Measurements from ENCODE around the gene TNFRSF4. TPM values are rescaled to one million over a fixed set of nuclear protein-coding genes. Genes with fewer than 3 reads are reported as not detected.

Gene TNFRSF4
- total and polyA plus RNA-seq, 2 of the 13 experiments (the other 11 are each of a cell fraction or from before 2014, with no cell fraction given), result not detected

DNA sequence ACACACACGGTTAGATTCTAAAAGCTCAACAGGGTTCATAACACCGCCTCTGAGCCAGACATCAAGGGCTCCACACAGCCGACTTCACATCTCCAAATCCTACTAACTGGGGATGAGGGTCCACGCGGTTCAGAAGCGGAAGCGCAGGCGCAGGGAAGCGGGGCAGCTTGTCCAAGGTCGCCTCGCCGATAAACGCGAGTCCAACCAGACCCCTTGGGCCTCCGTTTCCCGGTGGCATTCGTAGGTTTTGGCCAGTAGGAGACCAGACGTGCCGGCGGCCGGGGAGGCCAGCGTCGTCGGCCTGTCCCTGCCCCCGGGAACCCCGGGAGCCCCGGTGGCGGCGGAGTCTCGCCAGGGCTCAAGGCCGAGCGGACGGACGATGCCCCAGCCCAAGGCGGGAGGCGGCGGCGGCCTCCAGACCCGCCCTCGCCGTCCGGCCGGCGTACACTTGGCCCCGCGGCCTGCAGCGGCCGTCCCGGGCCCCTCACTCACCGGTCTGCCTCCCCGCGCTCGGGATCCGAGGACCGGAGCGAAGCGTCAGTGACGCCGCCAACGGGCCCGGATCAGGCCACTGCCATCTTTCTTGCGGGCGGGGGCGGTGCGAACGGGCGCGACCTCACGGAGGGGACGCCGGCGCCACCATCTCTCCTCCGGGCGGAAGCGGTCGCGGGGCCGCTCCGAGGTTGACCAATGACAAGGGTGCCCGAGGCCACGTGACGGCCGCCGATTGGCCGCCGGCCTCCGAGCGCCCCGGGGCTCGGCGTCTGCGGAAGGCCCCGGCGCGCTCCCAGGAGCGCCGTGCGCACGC lies 17.7 kb upstream of the TNFRSF4 start, which contains the start of gene SDF4:
Gene SDF4, minus strand, starts transcription at position 602 of the 808 bp plus-strand sequence. CDS start 3,229 bp downstream, outside the sequence.
- FAIRE-seq (peak; percentile 36), DNase-seq (ENCODE audit: low spot score) (peak; percentile 88), ATAC-seq (peak; percentile 84)
- CTCF ChIA-PET (ENCODE audit: low intra/inter-chr PET ratio, low total read pairs), result interaction anchor here (0.8 to 2.1 kb wide), 3 partner anchors 108 to 110 kb away, joined by 3 to 5 read pairs (median 3); no protein-coding TSS in a partner anchor
- in situ Hi-C loops (cut with HindIII; ENCODE audit: extremely low pct_ligation_motif_present, low pct_unique_long_range_greater_than_20kb) (no loop called here), intact Hi-C loops (cut with micrococcal nuclease; ENCODE audit: unreplicated experiment) (loop anchor here (5.0 to 10.0 kb wide), 3 partner anchors 57 to 227 kb away; partner anchors contain the start of genes HES4 and TTLL10)
- BruUV-seq (replicated peaks), result no TSS peak
- Histone ChIP-seq H3K27ac (ENCODE audit: extremely low read length, insufficient read depth, low read length) (peak within 1 kb of the TSS; percentile 88), H3K4me1 (ENCODE audit: insufficient read depth, low read length) (peaks cover 58% of the 10 kb centered on the region), H3K27me3 (ENCODE audit: control insufficient read depth in 1 of 2, insufficient read depth in 2 of 2, low read length in 2 of 2) (no peaks in the 10 kb centered on the region; a peak in 2 of 5 replicates), H3K9me3 (ENCODE audit: low read length) (no peaks in the 10 kb centered on the region), H3K4me2 (ENCODE audit: low read depth, low read length) (peak within 1 kb of the TSS; percentile 85), H3K36me3 (replicated peaks in 1 of 2; ENCODE audit: control insufficient read depth in 1 of 2, insufficient read depth in 2 of 2, low read length in 2 of 2) (peaks cover 12 to 20% of the 10 kb centered on the region in 2 experiments; a peak in 4 of 5 replicates), H3K9ac (ENCODE audit: insufficient read depth, low read depth, low read length) (peak within 1 kb of the TSS; percentile 98), H3K79me2 (ENCODE audit: insufficient read depth, low read length) (peaks cover 41% of the 10 kb centered on the region), H4K20me1 (ENCODE audit: insufficient read depth, low read length) (no peaks in the 10 kb centered on the region), H3K4me3 (replicated peaks in 1 of 3; ENCODE audit: insufficient read depth in 1 of 3, low read depth in 2 of 3, low read length in 3 of 3) (peak within 1 kb of the TSS; percentile 73 to 93 (median 91)), H2AFZ (ENCODE audit: low read length) (no peak within 1 kb of the TSS)
- WGBS (ENCODE audit: low lambda C conversion rate), result 0% methylated on average over 5 of the region's 99 CpGs
- POLR2A ChIA-PET, result interaction anchor here (0.9 to 2.7 kb wide), 12 partner anchors 8 to 231 kb away, joined by 3 to 25 read pairs (median 6); partner anchors contain the start of genes C1orf159, HES4 and UBE2J2
- 0 out of 2 replicates have a peak, but pooled peaks have one; percentile 24 for TF ChIP-seq BRCA1 (CRISPR knock-in tag; IDR thresholded peaks at IDR 0.05)
- TF ChIP-seq, protein P1, sequence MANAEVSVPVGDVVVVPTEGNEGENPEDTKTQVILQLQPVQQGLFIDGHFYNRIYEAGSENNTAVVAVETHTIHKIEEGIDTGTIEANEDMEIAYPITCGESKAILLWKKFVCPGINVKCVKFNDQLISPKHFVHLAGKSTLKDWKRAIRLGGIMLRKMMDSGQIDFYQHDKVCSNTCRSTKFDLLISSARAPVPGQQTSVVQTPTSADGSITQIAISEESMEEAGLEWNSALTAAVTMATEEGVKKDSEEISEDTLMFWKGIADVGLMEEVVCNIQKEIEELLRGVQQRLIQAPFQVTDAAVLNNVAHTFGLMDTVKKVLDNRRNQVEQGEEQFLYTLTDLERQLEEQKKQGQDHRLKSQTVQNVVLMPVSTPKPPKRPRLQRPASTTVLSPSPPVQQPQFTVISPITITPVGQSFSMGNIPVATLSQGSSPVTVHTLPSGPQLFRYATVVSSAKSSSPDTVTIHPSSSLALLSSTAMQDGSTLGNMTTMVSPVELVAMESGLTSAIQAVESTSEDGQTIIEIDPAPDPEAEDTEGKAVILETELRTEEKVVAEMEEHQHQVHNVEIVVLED (CRISPR knock-in tag; IDR thresholded peaks at IDR 0.05; ENCODE audit: borderline replicate concordance), result peak; percentile 92
- no peak for TF ChIP-seq EP300 (IDR thresholded peaks at IDR 0.05; ENCODE audit: low read depth in 2 of 2, low read length in 2 of 2)
- peak; percentile 53; the same call in 1 of the 2 replicates for TF ChIP-seq EP300 (CRISPR knock-in tag; IDR thresholded peaks at IDR 0.05; ENCODE audit: borderline replicate concordance)
- no peak for TF ChIP-seq TFDP1 (CRISPR knock-in tag; IDR thresholded peaks at IDR 0.05; ENCODE audit: borderline replicate concordance)
- no peak for TF ChIP-seq ZNF362 (CRISPR knock-in tag; IDR thresholded peaks at IDR 0.05; ENCODE audit: borderline replicate concordance)
- TF ChIP-seq, protein P2, sequence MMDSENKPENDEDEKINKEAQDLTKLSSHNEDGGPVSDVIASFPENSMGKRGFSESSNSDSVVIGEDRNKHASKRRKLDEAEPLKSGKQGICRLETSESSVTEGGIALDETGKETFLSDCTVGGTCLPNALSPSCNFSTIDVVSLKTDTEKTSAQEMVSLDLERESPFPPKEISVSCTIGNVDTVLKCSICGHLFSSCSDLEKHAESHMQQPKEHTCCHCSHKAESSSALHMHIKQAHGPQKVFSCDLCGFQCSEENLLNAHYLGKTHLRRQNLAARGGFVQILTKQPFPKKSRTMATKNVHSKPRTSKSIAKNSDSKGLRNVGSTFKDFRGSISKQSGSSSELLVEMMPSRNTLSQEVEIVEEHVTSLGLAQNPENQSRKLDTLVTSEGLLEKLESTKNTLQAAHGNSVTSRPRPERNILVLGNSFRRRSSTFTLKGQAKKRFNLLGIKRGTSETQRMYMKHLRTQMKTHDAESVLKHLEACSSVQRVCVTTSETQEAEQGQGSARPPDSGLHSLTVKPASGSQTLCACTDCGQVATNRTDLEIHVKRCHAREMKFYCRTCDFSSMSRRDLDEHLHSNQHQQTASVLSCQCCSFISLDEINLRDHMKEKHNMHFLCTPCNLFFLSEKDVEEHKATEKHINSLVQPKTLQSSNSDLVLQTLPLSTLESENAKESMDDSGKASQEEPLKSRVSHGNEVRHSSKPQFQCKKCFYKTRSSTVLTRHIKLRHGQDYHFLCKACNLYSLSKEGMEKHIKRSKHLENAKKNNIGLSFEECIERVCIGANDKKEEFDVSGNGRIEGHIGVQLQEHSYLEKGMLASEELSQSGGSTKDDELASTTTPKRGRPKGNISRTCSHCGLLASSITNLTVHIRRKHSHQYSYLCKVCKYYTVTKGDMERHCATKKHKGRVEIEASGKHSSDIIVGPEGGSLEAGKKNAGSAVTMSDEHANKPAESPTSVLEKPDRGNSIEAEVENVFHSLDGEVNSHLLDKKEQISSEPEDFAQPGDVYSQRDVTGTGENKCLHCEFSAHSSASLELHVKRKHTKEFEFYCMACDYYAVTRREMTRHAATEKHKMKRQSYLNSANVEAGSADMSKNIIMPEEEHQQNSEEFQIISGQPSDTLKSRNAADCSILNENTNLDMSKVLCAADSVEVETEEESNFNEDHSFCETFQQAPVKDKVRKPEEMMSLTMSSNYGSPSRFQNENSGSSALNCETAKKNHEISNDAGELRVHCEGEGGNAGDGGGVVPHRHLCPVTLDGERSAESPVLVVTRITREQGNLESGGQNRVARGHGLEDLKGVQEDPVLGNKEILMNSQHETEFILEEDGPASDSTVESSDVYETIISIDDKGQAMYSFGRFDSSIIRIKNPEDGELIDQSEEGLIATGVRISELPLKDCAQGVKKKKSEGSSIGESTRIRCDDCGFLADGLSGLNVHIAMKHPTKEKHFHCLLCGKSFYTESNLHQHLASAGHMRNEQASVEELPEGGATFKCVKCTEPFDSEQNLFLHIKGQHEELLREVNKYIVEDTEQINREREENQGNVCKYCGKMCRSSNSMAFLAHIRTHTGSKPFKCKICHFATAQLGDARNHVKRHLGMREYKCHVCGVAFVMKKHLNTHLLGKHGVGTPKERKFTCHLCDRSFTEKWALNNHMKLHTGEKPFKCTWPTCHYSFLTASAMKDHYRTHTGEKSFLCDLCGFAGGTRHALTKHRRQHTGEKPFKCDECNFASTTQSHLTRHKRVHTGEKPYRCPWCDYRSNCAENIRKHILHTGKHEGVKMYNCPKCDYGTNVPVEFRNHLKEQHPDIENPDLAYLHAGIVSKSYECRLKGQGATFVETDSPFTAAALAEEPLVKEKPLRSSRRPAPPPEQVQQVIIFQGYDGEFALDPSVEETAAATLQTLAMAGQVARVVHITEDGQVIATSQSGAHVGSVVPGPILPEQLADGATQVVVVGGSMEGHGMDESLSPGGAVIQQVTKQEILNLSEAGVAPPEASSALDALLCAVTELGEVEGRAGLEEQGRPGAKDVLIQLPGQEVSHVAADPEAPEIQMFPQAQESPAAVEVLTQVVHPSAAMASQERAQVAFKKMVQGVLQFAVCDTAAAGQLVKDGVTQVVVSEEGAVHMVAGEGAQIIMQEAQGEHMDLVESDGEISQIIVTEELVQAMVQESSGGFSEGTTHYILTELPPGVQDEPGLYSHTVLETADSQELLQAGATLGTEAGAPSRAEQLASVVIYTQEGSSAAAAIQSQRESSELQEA (CRISPR knock-in tag; IDR thresholded peaks at IDR 0.05; ENCODE audit: not compliant biosample characterization), result peak; percentile 52
- TF ChIP-seq JUN (CRISPR knock-in tag; IDR thresholded peaks at IDR 0.05), result 0 out of 2 replicates have a peak, but pooled peaks have one; percentile 34
- no peak for TF ChIP-seq ZNF207 (IDR thresholded peaks at IDR 0.05; ENCODE audit: borderline replicate concordance)
